Measurements from ENCODE around the gene SMG6. TPM values are rescaled to one million over a fixed set of nuclear protein-coding genes. Genes with fewer than 3 reads are reported as not detected.

Gene SMG6
- total and polyA plus RNA-seq, 2 of the 8 experiments (the other 6 are each of a cell fraction or from before 2014, with no cell fraction given), result 18.5 to 25.2 TPM

- TF ChIP-seq CHD7 (IDR thresholded peaks at IDR 0.05; ENCODE audit: insufficient replicate concordance, low read length) (no peak), E2F6 (IDR thresholded peaks at IDR 0.05) (no peak), SUZ12 (IDR thresholded peaks at IDR 0.05; ENCODE audit: low read length) (no peak), HDAC6 (IDR thresholded peaks at IDR 0.05; ENCODE audit: low read depth, low read length) (no peak), TAF1 (IDR thresholded peaks at IDR 0.05; ENCODE audit: low read depth, low read length) (no peak), SIN3A (conservative IDR thresholded peaks at IDR 0.05 in 1 of 2, IDR thresholded peaks at IDR 0.05 in 1 of 2; ENCODE audit: low read depth in 1 of 2, low read length in 2 of 2) (no peak)
These were observed 175.6 kb downstream of the SMG6 start (continued) for GRCh38 chr17:2128011-2128410.
